PFSK-1 (cell line): ENCODE measurements around the gene DNAJC5G.

Experiments
- POLR2AphosphoS5 ChIP-seq: IDR thresholded peaks from 2 replicates; pipeline ENCODE4 v1.6.1; 2012; ENCODE audit warnings: low read depth, mild to moderate bottlenecking, control low read depth, low read length, moderate library complexity
- SIN3A ChIP-seq: IDR thresholded peaks from 2 replicates; pipeline ENCODE4 v1.6.1; 2012; ENCODE audit warnings: mild to moderate bottlenecking, low read length, moderate library complexity, borderline replicate concordance; ENCODE audit not compliant: insufficient read depth
- TAF1 ChIP-seq: IDR thresholded peaks from 2 replicates; pipeline ENCODE4 v1.6.1; 2012; ENCODE audit warnings: low read length, control low read depth, borderline replicate concordance; ENCODE audit not compliant: insufficient read depth
- TF ChIP-seq, protein P1 (sequence below), 2 experiments: IDR thresholded peaks; 2 replicates each; pipeline versions ENCODE4 v1.6.1 to v1.8.0; 2011 to 2012; ENCODE audit warnings: low read depth in 2 of 2, low read length in 2 of 2, control low read depth in 1 of 2, inconsistent platforms in 1 of 2, mild to moderate bottlenecking in 1 of 2, moderate library complexity in 1 of 2; ENCODE audit not compliant: insufficient read depth in 1 of 2

DNA sequence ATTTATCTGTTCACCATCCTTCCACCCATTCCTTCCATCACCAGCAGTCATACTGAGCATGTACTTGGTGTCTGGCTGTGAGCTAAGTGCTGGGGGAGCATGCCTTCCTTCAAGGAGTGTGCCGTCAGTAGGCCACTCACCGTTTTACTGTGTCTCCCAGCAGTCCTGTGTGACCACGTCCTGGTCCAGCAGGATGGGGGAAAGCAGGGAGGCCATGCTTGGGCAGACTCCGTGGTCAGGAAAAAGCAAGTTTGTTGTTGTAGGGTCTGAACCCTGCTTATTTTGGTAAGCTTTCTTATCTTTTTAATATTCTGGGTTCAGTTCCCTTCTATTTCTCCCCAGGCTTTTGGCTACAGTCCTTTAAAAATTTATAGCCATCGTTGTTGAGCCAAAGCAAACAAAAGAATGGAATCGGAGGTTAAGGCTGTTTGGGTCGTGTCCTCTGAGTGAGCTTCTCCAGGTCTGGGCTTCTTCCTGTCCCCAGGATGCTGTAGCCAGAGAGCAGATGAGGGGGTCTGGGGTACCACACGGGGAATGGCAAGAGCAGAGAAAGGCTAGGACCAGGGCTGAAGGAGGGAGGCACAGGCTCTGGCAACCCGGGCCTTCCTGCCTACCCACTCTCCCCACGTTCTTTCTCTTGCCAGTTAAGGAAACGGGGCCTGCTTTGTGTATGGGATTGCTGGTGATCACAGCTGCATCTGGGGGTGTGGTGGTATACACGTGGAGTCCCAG lies 25.9 kb upstream of the DNAJC5G start:
- TF ChIP-seq POLR2AphosphoS5 (no peak), SIN3A (no peak), TAF1 (no peak)
- TF ChIP-seq, protein P1, sequence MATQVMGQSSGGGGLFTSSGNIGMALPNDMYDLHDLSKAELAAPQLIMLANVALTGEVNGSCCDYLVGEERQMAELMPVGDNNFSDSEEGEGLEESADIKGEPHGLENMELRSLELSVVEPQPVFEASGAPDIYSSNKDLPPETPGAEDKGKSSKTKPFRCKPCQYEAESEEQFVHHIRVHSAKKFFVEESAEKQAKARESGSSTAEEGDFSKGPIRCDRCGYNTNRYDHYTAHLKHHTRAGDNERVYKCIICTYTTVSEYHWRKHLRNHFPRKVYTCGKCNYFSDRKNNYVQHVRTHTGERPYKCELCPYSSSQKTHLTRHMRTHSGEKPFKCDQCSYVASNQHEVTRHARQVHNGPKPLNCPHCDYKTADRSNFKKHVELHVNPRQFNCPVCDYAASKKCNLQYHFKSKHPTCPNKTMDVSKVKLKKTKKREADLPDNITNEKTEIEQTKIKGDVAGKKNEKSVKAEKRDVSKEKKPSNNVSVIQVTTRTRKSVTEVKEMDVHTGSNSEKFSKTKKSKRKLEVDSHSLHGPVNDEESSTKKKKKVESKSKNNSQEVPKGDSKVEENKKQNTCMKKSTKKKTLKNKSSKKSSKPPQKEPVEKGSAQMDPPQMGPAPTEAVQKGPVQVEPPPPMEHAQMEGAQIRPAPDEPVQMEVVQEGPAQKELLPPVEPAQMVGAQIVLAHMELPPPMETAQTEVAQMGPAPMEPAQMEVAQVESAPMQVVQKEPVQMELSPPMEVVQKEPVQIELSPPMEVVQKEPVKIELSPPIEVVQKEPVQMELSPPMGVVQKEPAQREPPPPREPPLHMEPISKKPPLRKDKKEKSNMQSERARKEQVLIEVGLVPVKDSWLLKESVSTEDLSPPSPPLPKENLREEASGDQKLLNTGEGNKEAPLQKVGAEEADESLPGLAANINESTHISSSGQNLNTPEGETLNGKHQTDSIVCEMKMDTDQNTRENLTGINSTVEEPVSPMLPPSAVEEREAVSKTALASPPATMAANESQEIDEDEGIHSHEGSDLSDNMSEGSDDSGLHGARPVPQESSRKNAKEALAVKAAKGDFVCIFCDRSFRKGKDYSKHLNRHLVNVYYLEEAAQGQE (IDR thresholded peaks at IDR 0.05; ENCODE audit: insufficient read depth in 1 of 2, low read depth in 2 of 2, low read length in 2 of 2) = no peak
